ENCODE measurements around the gene INPP4A. TPM values are rescaled to one million over a fixed set of nuclear protein-coding genes. Genes with fewer than 3 reads are reported as not detected.

Gene INPP4A
- total and polyA plus RNA-seq, 9 of the 15 experiments (the other 6 are each of a cell fraction or from before 2014, with no cell fraction given): 1.8 to 15.7 (median 8.3) TPM

- no peak for TF ChIP-seq ZNF609 (CRISPR knock-in tag; IDR thresholded peaks at IDR 0.05; ENCODE audit: borderline replicate concordance)
- no peak for TF ChIP-seq ZNF76 (CRISPR knock-in tag; IDR thresholded peaks at IDR 0.05; ENCODE audit: borderline replicate concordance)
- TF ChIP-seq, protein P1, sequence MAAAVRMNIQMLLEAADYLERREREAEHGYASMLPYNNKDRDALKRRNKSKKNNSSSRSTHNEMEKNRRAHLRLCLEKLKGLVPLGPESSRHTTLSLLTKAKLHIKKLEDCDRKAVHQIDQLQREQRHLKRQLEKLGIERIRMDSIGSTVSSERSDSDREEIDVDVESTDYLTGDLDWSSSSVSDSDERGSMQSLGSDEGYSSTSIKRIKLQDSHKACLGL (CRISPR knock-in tag; IDR thresholded peaks at IDR 0.05; ENCODE audit: borderline replicate concordance, poor library complexity, severe bottlenecking): no peak
- no peak for TF ChIP-seq HNRNPK (IDR thresholded peaks at IDR 0.05; ENCODE audit: low read depth, low read length, poor library complexity, severe bottlenecking)
- TF ChIP-seq TAF1 (IDR thresholded peaks at IDR 0.05; ENCODE audit: control insufficient read depth, extremely low read depth, insufficient read depth, low read length, severe bottlenecking): no peak
- no peak for TF ChIP-seq CEBPG (CRISPR knock-in tag; IDR thresholded peaks at IDR 0.05)
- no peak for TF ChIP-seq CEBPG (tag; conservative IDR thresholded peaks at IDR 0.05 in 1 of 2, IDR thresholded peaks at IDR 0.05 in 1 of 2)
- peak; percentile 96 for TF ChIP-seq CBFA2T3 (IDR thresholded peaks at IDR 0.05)
- no peak for TF ChIP-seq TARDBP (IDR thresholded peaks at IDR 0.05)
- TF ChIP-seq ZNF639 (CRISPR knock-in tag; conservative IDR thresholded peaks at IDR 0.05 in 1 of 2, IDR thresholded peaks at IDR 0.05 in 1 of 2): peak in 1 of 2 experiments; percentile 78; a peak in 1 of 4 replicates
- peak; percentile 82 for TF ChIP-seq VEZF1 (CRISPR knock-in tag; IDR thresholded peaks at IDR 0.05)
- no peak for TF ChIP-seq FOXP1 (CRISPR knock-in tag; IDR thresholded peaks at IDR 0.05)
- no peak for TF ChIP-seq ZNF79 (CRISPR knock-in tag; IDR thresholded peaks at IDR 0.05; ENCODE audit: low read depth)
- TF ChIP-seq ETV1 (tag; conservative IDR thresholded peaks at IDR 0.05; ENCODE audit: low read depth): no peak
- peak; percentile 74 for TF ChIP-seq MEIS2 (IDR thresholded peaks at IDR 0.05; ENCODE audit: partially characterized antibody)
- no peak for TF ChIP-seq NCOA4 (IDR thresholded peaks at IDR 0.05; ENCODE audit: partially characterized antibody)
- TF ChIP-seq SNRNP70 (optimal IDR thresholded peaks at IDR 0.05; ENCODE audit: low read depth, low read length): no peak
- TF ChIP-seq NFATC3 (IDR thresholded peaks at IDR 0.05): no peak
These were observed 63.4 kb downstream of the INPP4A start (continued) for GRCh38 chr2:98507891-98508708.
